ENCODE results near the gene SMYD4.

DNA sequence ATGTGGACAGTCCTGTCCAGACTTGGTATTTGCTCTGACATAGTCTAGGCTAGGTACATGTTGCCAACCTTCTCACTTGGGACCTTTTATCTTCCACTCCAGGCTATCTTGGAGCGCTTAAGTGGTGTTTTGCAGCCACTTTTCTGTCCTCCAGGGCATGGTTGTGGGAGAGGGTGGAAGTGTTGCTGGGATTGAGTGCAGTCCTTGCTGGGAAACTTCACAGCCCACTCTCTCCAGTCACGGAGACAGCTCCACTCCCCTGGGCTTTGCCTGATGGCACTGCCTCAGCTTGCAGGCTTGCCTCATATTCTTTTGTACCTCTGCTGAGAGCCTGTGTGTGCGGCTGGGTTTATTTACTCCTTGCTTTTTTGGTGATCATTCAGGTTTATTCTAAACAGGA is 17.5 kb upstream of the SMYD4 start:
- TF ChIP-seq, protein P1, sequence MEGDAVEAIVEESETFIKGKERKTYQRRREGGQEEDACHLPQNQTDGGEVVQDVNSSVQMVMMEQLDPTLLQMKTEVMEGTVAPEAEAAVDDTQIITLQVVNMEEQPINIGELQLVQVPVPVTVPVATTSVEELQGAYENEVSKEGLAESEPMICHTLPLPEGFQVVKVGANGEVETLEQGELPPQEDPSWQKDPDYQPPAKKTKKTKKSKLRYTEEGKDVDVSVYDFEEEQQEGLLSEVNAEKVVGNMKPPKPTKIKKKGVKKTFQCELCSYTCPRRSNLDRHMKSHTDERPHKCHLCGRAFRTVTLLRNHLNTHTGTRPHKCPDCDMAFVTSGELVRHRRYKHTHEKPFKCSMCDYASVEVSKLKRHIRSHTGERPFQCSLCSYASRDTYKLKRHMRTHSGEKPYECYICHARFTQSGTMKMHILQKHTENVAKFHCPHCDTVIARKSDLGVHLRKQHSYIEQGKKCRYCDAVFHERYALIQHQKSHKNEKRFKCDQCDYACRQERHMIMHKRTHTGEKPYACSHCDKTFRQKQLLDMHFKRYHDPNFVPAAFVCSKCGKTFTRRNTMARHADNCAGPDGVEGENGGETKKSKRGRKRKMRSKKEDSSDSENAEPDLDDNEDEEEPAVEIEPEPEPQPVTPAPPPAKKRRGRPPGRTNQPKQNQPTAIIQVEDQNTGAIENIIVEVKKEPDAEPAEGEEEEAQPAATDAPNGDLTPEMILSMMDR (IDR thresholded peaks at IDR 0.05; ENCODE audit: low read depth, low read length), result no peak
- no peak for TF ChIP-seq POLR2A (IDR thresholded peaks at IDR 0.05; ENCODE audit: extremely low read depth, insufficient read length)

Data from NB4 (cell line).